ENCODE data around the gene HAGH. TPM values are rescaled to one million over a fixed set of nuclear protein-coding genes. Genes with fewer than 3 reads are reported as not detected.

The HAGH gene
- total RNA-seq, 1 experiment from 2014 or later = 48.2 TPM

DNA sequence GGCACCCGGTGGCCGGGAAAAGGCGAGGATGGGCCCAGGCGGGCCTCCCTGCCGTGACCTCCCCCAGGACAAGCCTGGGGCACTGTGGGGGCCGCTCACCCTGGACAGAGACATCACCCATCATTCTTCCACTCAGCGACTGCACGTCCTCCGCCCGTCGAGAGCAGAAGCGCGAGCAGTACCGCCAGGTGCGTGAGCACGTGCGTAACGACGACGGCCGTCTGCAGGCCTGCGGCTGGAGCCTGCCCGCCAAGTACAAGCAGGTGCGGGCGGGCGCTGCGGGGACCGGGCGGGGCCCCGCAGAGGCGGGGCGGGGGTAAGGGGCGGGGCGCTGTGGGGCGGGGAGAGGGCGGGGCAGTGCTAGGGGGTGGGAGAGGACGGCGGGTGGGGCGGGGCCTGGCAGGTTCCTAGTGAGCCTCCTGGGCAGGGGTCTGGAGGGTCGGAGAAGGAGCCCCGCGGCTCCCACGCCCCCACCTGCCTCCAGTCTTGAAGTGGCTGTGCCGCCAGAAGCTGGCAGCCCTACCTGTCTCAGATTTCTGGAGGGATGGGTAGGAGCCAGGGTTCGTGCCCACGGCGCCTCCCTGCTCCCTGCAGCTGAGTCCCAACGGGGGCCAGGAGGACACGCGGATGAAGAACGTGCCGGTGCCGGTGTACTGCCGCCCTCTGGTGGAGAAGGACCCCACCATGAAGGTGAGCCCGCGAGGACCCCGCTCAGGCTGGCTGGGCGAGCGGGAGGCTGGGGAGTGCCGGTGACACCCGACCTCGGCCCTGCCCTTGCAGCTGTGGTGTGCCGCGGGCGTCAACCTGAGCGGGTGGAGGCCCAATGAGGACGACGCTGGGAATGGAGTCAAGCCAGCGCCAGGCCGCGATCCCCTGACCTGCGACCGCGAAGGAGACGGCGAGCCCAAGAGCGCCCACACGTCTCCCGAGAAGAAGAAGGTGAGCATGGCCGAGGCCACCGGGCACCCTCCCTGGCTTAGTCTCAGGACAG is 62.8 kb downstream of the HAGH start:
- no peaks in the 10 kb centered on the region for H3K9me3 Mint-ChIP-seq (ENCODE audit: low read depth, unreplicated experiment)
- no peak overlapping the region for H3K4me3 Mint-ChIP-seq (ENCODE audit: low read depth, unreplicated experiment)
- CTCF ChIA-PET = no interaction called here
- H3K36me3 Mint-ChIP-seq (ENCODE audit: insufficient read depth, unreplicated experiment) = peaks cover 59% of the 10 kb centered on the region
- H3K4me1 Mint-ChIP-seq (ENCODE audit: low read depth, unreplicated experiment) = no peaks in the 10 kb centered on the region
- H3K27me3 Mint-ChIP-seq (ENCODE audit: unreplicated experiment) = no peaks in the 10 kb centered on the region
- no TSS peak for BruUV-seq (replicated peaks)
- TF ChIP-seq, protein P1, sequence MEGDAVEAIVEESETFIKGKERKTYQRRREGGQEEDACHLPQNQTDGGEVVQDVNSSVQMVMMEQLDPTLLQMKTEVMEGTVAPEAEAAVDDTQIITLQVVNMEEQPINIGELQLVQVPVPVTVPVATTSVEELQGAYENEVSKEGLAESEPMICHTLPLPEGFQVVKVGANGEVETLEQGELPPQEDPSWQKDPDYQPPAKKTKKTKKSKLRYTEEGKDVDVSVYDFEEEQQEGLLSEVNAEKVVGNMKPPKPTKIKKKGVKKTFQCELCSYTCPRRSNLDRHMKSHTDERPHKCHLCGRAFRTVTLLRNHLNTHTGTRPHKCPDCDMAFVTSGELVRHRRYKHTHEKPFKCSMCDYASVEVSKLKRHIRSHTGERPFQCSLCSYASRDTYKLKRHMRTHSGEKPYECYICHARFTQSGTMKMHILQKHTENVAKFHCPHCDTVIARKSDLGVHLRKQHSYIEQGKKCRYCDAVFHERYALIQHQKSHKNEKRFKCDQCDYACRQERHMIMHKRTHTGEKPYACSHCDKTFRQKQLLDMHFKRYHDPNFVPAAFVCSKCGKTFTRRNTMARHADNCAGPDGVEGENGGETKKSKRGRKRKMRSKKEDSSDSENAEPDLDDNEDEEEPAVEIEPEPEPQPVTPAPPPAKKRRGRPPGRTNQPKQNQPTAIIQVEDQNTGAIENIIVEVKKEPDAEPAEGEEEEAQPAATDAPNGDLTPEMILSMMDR (IDR thresholded peaks at IDR 0.05; ENCODE audit: unreplicated experiment) = peak; percentile 15
- no peak for DNase-seq
- intact Hi-C loops (cut with micrococcal nuclease; ENCODE audit: unreplicated experiment) = no loop called here
- H3K27ac Mint-ChIP-seq (ENCODE audit: unreplicated experiment) = no peak overlapping the region

- no peak for DNase-seq
- TF ChIP-seq, protein P1 (IDR thresholded peaks at IDR 0.05; ENCODE audit: unreplicated experiment) = no peak
- Mint-ChIP-seq H3K27ac (ENCODE audit: unreplicated experiment) (no peak overlapping the region), H3K9me3 (ENCODE audit: low read depth, unreplicated experiment) (no peaks in the 10 kb centered on the region), H3K27me3 (ENCODE audit: unreplicated experiment) (no peaks in the 10 kb centered on the region), H3K36me3 (ENCODE audit: insufficient read depth, unreplicated experiment) (peaks cover 52% of the 10 kb centered on the region), H3K4me3 (ENCODE audit: low read depth, unreplicated experiment) (no peak overlapping the region), H3K4me1 (ENCODE audit: low read depth, unreplicated experiment) (no peaks in the 10 kb centered on the region)
- intact Hi-C loops (cut with micrococcal nuclease; ENCODE audit: unreplicated experiment) = no loop called here
- no TSS peak for BruUV-seq (replicated peaks)
- CTCF ChIA-PET = no interaction called here
Measured at GRCh38 chr16:1762879-1763520, 63.6 kb downstream of the HAGH start.

DNA sequence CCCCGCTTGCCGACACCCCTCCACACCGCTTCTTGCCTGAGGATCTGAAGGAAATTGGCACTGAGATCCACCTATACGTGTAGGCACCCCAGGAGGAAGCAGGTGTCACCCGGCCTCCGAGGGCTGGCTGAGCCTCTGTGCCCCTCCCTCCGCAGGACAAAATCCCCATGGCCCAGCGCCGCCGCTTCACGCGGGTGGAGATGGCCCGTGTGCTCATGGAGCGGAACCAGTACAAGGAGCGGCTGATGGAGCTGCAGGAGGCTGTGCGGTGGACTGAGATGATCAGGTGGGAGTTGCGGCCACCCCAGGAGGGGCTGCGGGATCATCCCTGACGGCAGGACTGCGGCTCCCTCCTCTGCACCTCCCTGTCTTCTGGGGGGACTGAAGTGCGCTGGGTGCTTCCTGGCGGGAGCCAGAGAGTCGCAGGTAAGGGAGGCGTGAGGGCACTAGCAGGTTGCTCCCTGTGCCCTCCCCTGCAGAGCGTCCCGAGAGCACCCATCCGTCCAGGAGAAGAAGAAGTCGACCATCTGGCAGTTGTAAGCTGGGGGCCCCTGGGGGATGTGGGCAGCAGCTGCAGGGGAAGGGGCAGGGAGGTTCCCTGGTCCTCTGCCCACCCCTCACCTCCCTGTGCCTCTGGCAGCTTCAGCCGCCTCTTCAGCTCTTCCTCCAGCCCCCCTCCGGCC is 64.3 kb downstream of the HAGH start:
- CTCF ChIA-PET = no interaction called here
- H3K4me3 Mint-ChIP-seq (ENCODE audit: low read depth, unreplicated experiment) = no peak overlapping the region
- no peaks in the 10 kb centered on the region for H3K9me3 Mint-ChIP-seq (ENCODE audit: low read depth, unreplicated experiment)
- TF ChIP-seq, protein P1 (IDR thresholded peaks at IDR 0.05; ENCODE audit: unreplicated experiment) = no peak
- intact Hi-C loops (cut with micrococcal nuclease; ENCODE audit: unreplicated experiment) = no loop called here
- no peaks in the 10 kb centered on the region for H3K27me3 Mint-ChIP-seq (ENCODE audit: unreplicated experiment)
- no peaks in the 10 kb centered on the region for H3K4me1 Mint-ChIP-seq (ENCODE audit: low read depth, unreplicated experiment)
- no peak overlapping the region for H3K27ac Mint-ChIP-seq (ENCODE audit: unreplicated experiment)
- no peak for DNase-seq
- no TSS peak for BruUV-seq (replicated peaks)
- H3K36me3 Mint-ChIP-seq (ENCODE audit: insufficient read depth, unreplicated experiment) = peaks cover 51% of the 10 kb centered on the region

GRCh38 chr16:1761751-1762150 is 64.9 kb downstream of the HAGH start:
- intact Hi-C loops (cut with micrococcal nuclease; ENCODE audit: unreplicated experiment) = no loop called here
- H3K27me3 Mint-ChIP-seq (ENCODE audit: unreplicated experiment) = no peaks in the 10 kb centered on the region
- no TSS peak for BruUV-seq (replicated peaks)
- no peaks in the 10 kb centered on the region for H3K9me3 Mint-ChIP-seq (ENCODE audit: low read depth, unreplicated experiment)
- H3K36me3 Mint-ChIP-seq (ENCODE audit: insufficient read depth, unreplicated experiment) = peaks cover 52% of the 10 kb centered on the region
- DNase-seq = no peak
- no peaks in the 10 kb centered on the region for H3K4me1 Mint-ChIP-seq (ENCODE audit: low read depth, unreplicated experiment)
- TF ChIP-seq, protein P1 (IDR thresholded peaks at IDR 0.05; ENCODE audit: unreplicated experiment) = no peak
- no peak overlapping the region for H3K4me3 Mint-ChIP-seq (ENCODE audit: low read depth, unreplicated experiment)
- CTCF ChIA-PET = no interaction called here
- H3K27ac Mint-ChIP-seq (ENCODE audit: unreplicated experiment) = no peak overlapping the region
